Middle frontal gyrus (tissue), 1 donor: ENCODE results near the gene FZD8.

Source experiments
- DNase-seq: peaks from one replicate; pipeline ENCODE4 v3.0.0-alpha.2; 2015; ENCODE audit warnings: low spot score; ENCODE audit errors: extremely low spot score

FZD8 gene

GRCh38 chr10:35606430-35606829 is 35.7 kb downstream of the FZD8 start:
- DNase-seq: no peak

GRCh38 chr10:35605191-35605590 is 36.9 kb downstream of the FZD8 start, which contains the start of gene GJD4:
GJD4 (plus strand) TSS chr10:35605341; CDS start chr10:35605568, 227 bp downstream.
- DNase-seq: no peak

- no peak for DNase-seq
Measured at GRCh38 chr10:35600193-35600592, 41.9 kb downstream of the FZD8 start.

- DNase-seq: no peak
Measured at GRCh38 chr10:35598379-35598778, 43.7 kb downstream of the FZD8 start.

GRCh38 chr10:35595106-35595505 is 47.0 kb downstream of the FZD8 start:
- no peak for DNase-seq

GRCh38 chr10:35594115-35595079 is 47.7 kb downstream of the FZD8 start:
- DNase-seq: no peak

GRCh38 chr10:35592441-35592840 is 49.7 kb downstream of the FZD8 start:
- DNase-seq: no peak

- DNase-seq: no peak
Measured at GRCh38 chr10:35588836-35589235, 53.3 kb downstream of the FZD8 start.
